IMR-90 (cell line): ENCODE results near the gene ADAM23. TPM values are rescaled to one million over a fixed set of nuclear protein-coding genes. Genes with fewer than 3 reads are reported as not detected.

ENCODE experiments used
- ATAC-seq: fragments of 200-7000 bp; cut with Tn5 transposase; 2 replicates; pipeline ENCODE4 v1.9.1; 2020; ENCODE audit warnings: low read depth, mild to moderate bottlenecking, moderate library complexity
- BruUV-seq: library from RNA; stranded (reverse); fragments of 400-500 nt; replicated peaks from 2 replicates; lab custom pipeline; 2021; lab: Mats Ljungman, UMichigan
- CTCF ChIA-PET: fragments of 300-600 bp; formaldehyde crosslinking; extraction: SDS; loops from one replicate; lab custom pipeline; 2021; ENCODE audit warnings: antibody characterized with exemption; lab: Yijun Ruan, JAX
- POLR2A ChIA-PET: fragments of 300-600 bp; sonication (Branson Sonifier 250); formaldehyde crosslinking; loops from one replicate; lab custom pipeline; 2022; ENCODE audit warnings: antibody characterized with exemption; ENCODE audit not compliant: unreplicated experiment; lab: Charles Lee
- DNase-seq: peaks from one replicate; pipeline ENCODE4 v3.0.0; 2013
- H2AFZ ChIP-seq: replicated peaks from 2 replicates; pipeline ENCODE3; 2013; ENCODE audit warnings: low read length, mild to moderate bottlenecking; ENCODE audit not compliant: poor library complexity
- H2AK5ac ChIP-seq: 2 replicates; pipeline ENCODE4 v1.6.1; 2013; ENCODE audit warnings: low read depth, low read length, inconsistent platforms
- H2AK9ac ChIP-seq: replicated peaks from 2 replicates; pipeline ENCODE3; 2013; ENCODE audit warnings: mild to moderate bottlenecking, low read depth, low read length, moderate library complexity; ENCODE audit not compliant: poor library complexity
- H2BK120ac ChIP-seq: 2 replicates; pipeline ENCODE4 v1.6.1; 2013; ENCODE audit warnings: low read depth, low read length, inconsistent platforms
- H2BK15ac ChIP-seq: 3 replicates; pipeline ENCODE4 v1.6.1; 2013; ENCODE audit warnings: low read depth, low read length, inconsistent platforms
- H2BK20ac ChIP-seq: 2 replicates; pipeline ENCODE4 v1.6.1; 2013; ENCODE audit warnings: low read depth, mild to moderate bottlenecking, inconsistent platforms, low read length, moderate library complexity
- H2BK5ac ChIP-seq: 2 replicates; pipeline ENCODE4 v1.6.1; 2013; ENCODE audit warnings: mild to moderate bottlenecking, low read depth, low read length, inconsistent platforms; ENCODE audit not compliant: poor library complexity, severe bottlenecking
- H3K14ac ChIP-seq: replicated peaks from 2 replicates; pipeline ENCODE4 v1.6.1; 2013; ENCODE audit warnings: low read depth, low read length, inconsistent platforms
- H3K18ac ChIP-seq: 2 replicates; pipeline ENCODE4 v1.6.1; 2013; ENCODE audit warnings: low read depth, low read length, control low read depth
- H3K23ac ChIP-seq: 2 replicates; pipeline ENCODE4 v1.6.1; 2013; ENCODE audit warnings: low read depth, low read length, inconsistent platforms
- H3K27ac ChIP-seq: 2 replicates; pipeline ENCODE4 v1.5.1; 2013; ENCODE audit warnings: mild to moderate bottlenecking, control low read depth, low read length; ENCODE audit not compliant: insufficient read depth
- H3K27me3 ChIP-seq: 2 replicates; pipeline ENCODE4 v1.6.1; 2013; ENCODE audit warnings: low read length; ENCODE audit not compliant: control insufficient read depth, insufficient read depth
- H3K36me3 ChIP-seq: 2 replicates; pipeline ENCODE4 v1.6.1; 2013; ENCODE audit warnings: low read length, mixed read lengths; ENCODE audit not compliant: control insufficient read depth, insufficient read depth
- H3K4ac ChIP-seq: 2 replicates; pipeline ENCODE4 v1.6.1; 2013; ENCODE audit warnings: low read depth, low read length, inconsistent platforms
- H3K4me1 ChIP-seq: 2 replicates; pipeline ENCODE4 v1.6.1; 2013; ENCODE audit warnings: low read length, mixed read lengths; ENCODE audit not compliant: control insufficient read depth, insufficient read depth
- H3K4me2 ChIP-seq: 2 replicates; pipeline ENCODE4 v1.6.1; 2013; ENCODE audit warnings: low read depth, mild to moderate bottlenecking, control low read depth, low read length, moderate library complexity
- H3K4me3 ChIP-seq: 2 replicates; pipeline ENCODE4 v1.5.1; 2013; ENCODE audit warnings: low read depth, mild to moderate bottlenecking, control low read depth, low read length, moderate library complexity; ENCODE audit not compliant: insufficient read depth
- H3K56ac ChIP-seq: 2 replicates; pipeline ENCODE4 v1.6.1; 2013; ENCODE audit warnings: low read length, inconsistent platforms; ENCODE audit not compliant: insufficient read depth; ENCODE audit errors: extremely low read depth
- H3K79me1 ChIP-seq, 2 experiments: 2 replicates each; pipeline ENCODE4 v1.6.1; 2013; ENCODE audit warnings: low read length in 2 of 2, inconsistent platforms in 1 of 2, low read depth in 1 of 2
- H3K9ac ChIP-seq: 2 replicates; pipeline ENCODE4 v1.6.1; 2013; ENCODE audit warnings: low read depth, low read length, control low read depth
- H3K9me1 ChIP-seq: 2 replicates; pipeline ENCODE4 v1.6.1; 2013; ENCODE audit warnings: low read length, inconsistent platforms; ENCODE audit not compliant: insufficient read depth
- H3K9me3 ChIP-seq: 2 replicates; pipeline ENCODE4 v1.6.1; 2013; ENCODE audit warnings: low read length; ENCODE audit not compliant: control insufficient read depth, insufficient read depth
- H4K20me1 ChIP-seq: 2 replicates; pipeline ENCODE4 v1.6.1; 2013; ENCODE audit warnings: low read length, inconsistent platforms; ENCODE audit not compliant: insufficient read depth
- H4K5ac ChIP-seq: 2 replicates; pipeline ENCODE4 v1.6.1; 2013; ENCODE audit warnings: mild to moderate bottlenecking, low read depth, low read length, control low read depth
- H4K8ac ChIP-seq, 2 experiments: 2 replicates each; pipeline ENCODE4 v1.6.1; 2013; ENCODE audit warnings: low read depth in 2 of 2, low read length in 2 of 2, control low read depth in 1 of 2, inconsistent platforms in 1 of 2
- H4K91ac ChIP-seq: 2 replicates; pipeline ENCODE4 v1.6.1; 2013; ENCODE audit warnings: low read depth, low read length, inconsistent platforms; ENCODE audit not compliant: insufficient read depth
- BHLHE40 ChIP-seq: fragments of 150-350 bp; IDR thresholded peaks from 2 replicates; pipeline ENCODE4 v1.6.1; 2016; ENCODE audit warnings: mild to moderate bottlenecking, low read depth, low read length
- CEBPB ChIP-seq: IDR thresholded peaks from 2 replicates; pipeline ENCODE4 v1.6.1; 2012; ENCODE audit warnings: low read depth, low read length, improper control_type of control experiment
- CHD1 ChIP-seq: IDR thresholded peaks from 2 replicates; pipeline ENCODE4 v1.6.1; 2012; ENCODE audit warnings: low read depth, low read length, improper control_type of control experiment
- ELK1 ChIP-seq: fragments of 150-350 bp; IDR thresholded peaks from 2 replicates; pipeline ENCODE4 v1.6.1; 2016; ENCODE audit warnings: low read depth, mild to moderate bottlenecking, low read length, moderate library complexity, borderline replicate concordance
- FOS ChIP-seq: fragments of 150-350 bp; IDR thresholded peaks from 2 replicates; pipeline ENCODE4 v1.6.1; 2016; ENCODE audit warnings: low read depth, low read length
- MAFK ChIP-seq: IDR thresholded peaks from 2 replicates; pipeline ENCODE4 v1.6.1; 2012; ENCODE audit warnings: low read depth, low read length, improper control_type of control experiment
- MAZ ChIP-seq: IDR thresholded peaks from 2 replicates; pipeline ENCODE4 v1.6.1; 2012; ENCODE audit warnings: low read depth, mild to moderate bottlenecking, low read length, improper control_type of control experiment, moderate library complexity, borderline replicate concordance
- MXI1 ChIP-seq: IDR thresholded peaks from 2 replicates; pipeline ENCODE4 v1.6.1; 2012; ENCODE audit warnings: low read depth, mild to moderate bottlenecking, low read length, moderate library complexity, borderline replicate concordance
- NFE2L2 ChIP-seq: fragments of 150-350 bp; IDR thresholded peaks from 2 replicates; pipeline ENCODE4 v1.6.1; 2016; ENCODE audit warnings: low read depth, mild to moderate bottlenecking, low read length
- POLR2A ChIP-seq: IDR thresholded peaks from 2 replicates; pipeline ENCODE4 v1.6.1; 2012; ENCODE audit warnings: mild to moderate bottlenecking, low read depth, low read length
- RAD21 ChIP-seq: IDR thresholded peaks from 2 replicates; pipeline ENCODE4 v1.6.1; 2012; ENCODE audit warnings: low read length, improper control_type of control experiment
- RCOR1 ChIP-seq: IDR thresholded peaks from 2 replicates; pipeline ENCODE4 v1.6.1; 2012; ENCODE audit warnings: mild to moderate bottlenecking, low read length, improper control_type of control experiment; ENCODE audit not compliant: insufficient replicate concordance
- RFX5 ChIP-seq: IDR thresholded peaks from 2 replicates; pipeline ENCODE4 v1.8.0; 2012; ENCODE audit warnings: low read depth, mild to moderate bottlenecking, low read length, moderate library complexity
- SMC3 ChIP-seq: fragments of 150-350 bp; IDR thresholded peaks from 2 replicates; pipeline ENCODE4 v1.6.1; 2016; ENCODE audit warnings: low read depth, mild to moderate bottlenecking, antibody characterized with exemption, low read length, moderate library complexity
- WGBS, 2 experiments: methylation state at CpG; one replicate each; pipeline versions ENCODE4 v1.1.5 to v1.1.7; 2013; ENCODE audit warnings: missing lambda C conversion rate in 2 of 2; ENCODE audit not compliant: insufficient read length in 1 of 2; ENCODE audit errors: extremely low coverage in 2 of 2; 5-methylcytosine and 5-hydroxymethylcytosine counted together
- dilution Hi-C: fragments of 300-500 bp; cut with HindIII; formaldehyde crosslinking; loops from one replicate; pipeline ENCODE4 v1.14.3; 2018; ENCODE audit warnings: low sequenced_read_pairs; ENCODE audit not compliant: unreplicated experiment
- in situ Hi-C: fragments of 300-500 bp; cut with MboI; formaldehyde crosslinking; loops from 3 replicates; pipeline ENCODE4 v1.14.3; 2019; ENCODE audit warnings: low sequenced_read_pairs, inconsistent platforms, mixed read lengths
- intact Hi-C: fragments of 100-400 bp; cut with micrococcal nuclease; formaldehyde crosslinking; loops from 2 replicates; pipeline ENCODE4 v1.10.0; 2022
- polyA plus RNA-seq, 3 experiments: library from polyadenylated mRNA; depleted of rRNA; stranded (reverse); fragments of >200 nt; gene quantifications; 2 replicates each; pipeline ENCODE4 v1.2.3, GENCODE V29; 2012; ENCODE audit warnings: low replicate concordance in 1 of 3
- total RNA-seq: library from RNA; depleted of rRNA; stranded (reverse); fragments of >200 nt; gene quantifications from 2 replicates; pipeline ENCODE4 v1.2.3, GENCODE V29; 2012
- TF ChIP-seq, protein P1 (sequence below): fragments of 150-350 bp; IDR thresholded peaks from 2 replicates; pipeline ENCODE4 v1.6.1; 2017; ENCODE audit warnings: mild to moderate bottlenecking, antibody characterized with exemption, low read length, low read depth
- TF ChIP-seq, protein P2 (sequence below): conservative IDR thresholded peaks from 2 replicates; pipeline ENCODE4 v1.5.1; 2012; ENCODE audit warnings: mild to moderate bottlenecking, low read depth, low read length, improper control_type of control experiment

The ADAM23 gene
- total and polyA plus RNA-seq, 2 of the 4 experiments (the other 2 are of a cell fraction), result 2.9 to 10.3 TPM

- no peaks in the 10 kb centered on the region for H3K4me1 ChIP-seq
- no peak overlapping the region for H4K8ac ChIP-seq
- H3K56ac ChIP-seq, result no peak overlapping the region
- CTCF ChIA-PET, result no interaction called here
- no peaks in the 10 kb centered on the region for H3K9me1 ChIP-seq
- no peak overlapping the region for H2BK15ac ChIP-seq
- H3K9me3 ChIP-seq, result no peaks in the 10 kb centered on the region
- no peak overlapping the region for H2AK9ac ChIP-seq
- DNase-seq (no peak), ATAC-seq (no peak)
- no peak overlapping the region for H3K9ac ChIP-seq
- H3K27ac ChIP-seq, result no peak overlapping the region
- no peak overlapping the region for H3K23ac ChIP-seq
- H2BK5ac ChIP-seq, result no peak overlapping the region
- H3K4ac ChIP-seq, result no peak overlapping the region
- H3K27me3 ChIP-seq, result no peaks in the 10 kb centered on the region
- H3K18ac ChIP-seq, result no peak overlapping the region
- H3K14ac ChIP-seq, result no peak overlapping the region
- no peak overlapping the region for H3K4me3 ChIP-seq
- H2AFZ ChIP-seq, result no peak overlapping the region
- H4K20me1 ChIP-seq, result no peaks in the 10 kb centered on the region
- H2BK20ac ChIP-seq, result no peak overlapping the region
- no peak overlapping the region for H4K91ac ChIP-seq
- in situ Hi-C loops (no loop called here), intact Hi-C loops (no loop called here), dilution Hi-C loops (no loop called here)
- WGBS, 2 experiments, result 69% methylated on average over 4 of the region's 4 CpGs; no CpG with 5 or more reads in 1 of the 2 experiments
- no peak overlapping the region for H3K4me2 ChIP-seq
- no peak overlapping the region for H2AK5ac ChIP-seq
- TF ChIP-seq RFX5 (no peak), MAZ (no peak), FOS (no peak), SMC3 (no peak), ELK1 (no peak), CHD1 (no peak), CEBPB (no peak), MXI1 (no peak), NFE2L2 (no peak), RAD21 (no peak), POLR2A (no peak), MAFK (no peak), RCOR1 (no peak), BHLHE40 (no peak)
- TF ChIP-seq, protein P1, sequence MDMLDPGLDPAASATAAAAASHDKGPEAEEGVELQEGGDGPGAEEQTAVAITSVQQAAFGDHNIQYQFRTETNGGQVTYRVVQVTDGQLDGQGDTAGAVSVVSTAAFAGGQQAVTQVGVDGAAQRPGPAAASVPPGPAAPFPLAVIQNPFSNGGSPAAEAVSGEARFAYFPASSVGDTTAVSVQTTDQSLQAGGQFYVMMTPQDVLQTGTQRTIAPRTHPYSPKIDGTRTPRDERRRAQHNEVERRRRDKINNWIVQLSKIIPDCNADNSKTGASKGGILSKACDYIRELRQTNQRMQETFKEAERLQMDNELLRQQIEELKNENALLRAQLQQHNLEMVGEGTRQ, result no peak
- TF ChIP-seq, protein P2, sequence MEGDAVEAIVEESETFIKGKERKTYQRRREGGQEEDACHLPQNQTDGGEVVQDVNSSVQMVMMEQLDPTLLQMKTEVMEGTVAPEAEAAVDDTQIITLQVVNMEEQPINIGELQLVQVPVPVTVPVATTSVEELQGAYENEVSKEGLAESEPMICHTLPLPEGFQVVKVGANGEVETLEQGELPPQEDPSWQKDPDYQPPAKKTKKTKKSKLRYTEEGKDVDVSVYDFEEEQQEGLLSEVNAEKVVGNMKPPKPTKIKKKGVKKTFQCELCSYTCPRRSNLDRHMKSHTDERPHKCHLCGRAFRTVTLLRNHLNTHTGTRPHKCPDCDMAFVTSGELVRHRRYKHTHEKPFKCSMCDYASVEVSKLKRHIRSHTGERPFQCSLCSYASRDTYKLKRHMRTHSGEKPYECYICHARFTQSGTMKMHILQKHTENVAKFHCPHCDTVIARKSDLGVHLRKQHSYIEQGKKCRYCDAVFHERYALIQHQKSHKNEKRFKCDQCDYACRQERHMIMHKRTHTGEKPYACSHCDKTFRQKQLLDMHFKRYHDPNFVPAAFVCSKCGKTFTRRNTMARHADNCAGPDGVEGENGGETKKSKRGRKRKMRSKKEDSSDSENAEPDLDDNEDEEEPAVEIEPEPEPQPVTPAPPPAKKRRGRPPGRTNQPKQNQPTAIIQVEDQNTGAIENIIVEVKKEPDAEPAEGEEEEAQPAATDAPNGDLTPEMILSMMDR, result no peak
- H2BK120ac ChIP-seq, result no peak overlapping the region
- no peaks in the 10 kb centered on the region; a peak in 1 of 4 replicates for H3K79me1 ChIP-seq
- H3K36me3 ChIP-seq, result no peaks in the 10 kb centered on the region
- POLR2A ChIA-PET, result no interaction called here
- no TSS peak for BruUV-seq
- no peak overlapping the region for H4K5ac ChIP-seq
Observed at GRCh38 chr2:206482633-206483032, 39.3 kb downstream of the ADAM23 start.
